NCI-H146 treated with DMSO at 0.1 percent for 48 hours (cell line): Measurements from ENCODE around the gene ISX.

ENCODE experiments used
- DNase-seq: peaks from one replicate; lab custom pipeline; 2025; ENCODE audit not compliant: unreplicated experiment; lab: John Stamatoyannopoulos, UW

The ISX gene

GRCh38 chr22:35051791-35052190 is 14.2 kb upstream of the ISX start:
- no peak for DNase-seq

DNA sequence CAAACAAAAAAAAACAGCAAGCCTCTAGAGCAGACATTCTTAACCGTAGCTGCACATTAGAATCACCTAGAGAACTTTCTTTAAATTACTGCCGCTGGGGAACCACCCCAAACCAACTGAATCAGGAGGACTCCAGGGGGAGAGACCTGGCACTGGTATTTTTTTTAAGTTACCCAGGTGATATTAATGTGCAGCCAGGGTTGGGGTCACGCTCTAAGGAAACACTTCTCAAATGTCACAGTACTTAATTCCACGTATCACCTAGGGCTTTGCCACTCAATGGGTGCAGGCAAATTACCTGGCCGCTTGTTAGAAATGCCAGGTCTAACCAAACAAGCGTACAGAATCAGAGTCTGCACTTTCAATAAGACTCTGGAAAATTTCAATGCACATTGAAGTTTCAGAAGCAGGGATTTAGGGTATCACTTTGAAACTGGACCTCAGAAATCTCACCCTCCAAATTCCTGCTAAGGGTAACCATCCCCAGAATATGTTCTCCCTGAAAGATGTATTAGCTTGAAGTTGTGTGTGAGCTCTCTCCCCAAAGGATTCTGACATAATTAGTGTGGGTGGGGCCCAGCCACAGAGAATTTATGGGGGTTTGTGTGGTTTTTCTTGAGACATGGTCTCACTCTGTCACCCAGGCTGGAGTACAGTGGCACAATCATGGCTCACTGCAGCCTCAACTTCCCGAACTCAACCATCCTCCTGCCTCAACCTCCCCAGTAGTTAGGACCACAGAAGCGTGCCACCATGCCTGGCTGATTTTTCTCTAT is 12.7 kb upstream of the ISX start:
- no peak for DNase-seq

- DNase-seq = no peak
Observed at GRCh38 chr22:35054064-35054463, 11.9 kb upstream of the ISX start.

DNA sequence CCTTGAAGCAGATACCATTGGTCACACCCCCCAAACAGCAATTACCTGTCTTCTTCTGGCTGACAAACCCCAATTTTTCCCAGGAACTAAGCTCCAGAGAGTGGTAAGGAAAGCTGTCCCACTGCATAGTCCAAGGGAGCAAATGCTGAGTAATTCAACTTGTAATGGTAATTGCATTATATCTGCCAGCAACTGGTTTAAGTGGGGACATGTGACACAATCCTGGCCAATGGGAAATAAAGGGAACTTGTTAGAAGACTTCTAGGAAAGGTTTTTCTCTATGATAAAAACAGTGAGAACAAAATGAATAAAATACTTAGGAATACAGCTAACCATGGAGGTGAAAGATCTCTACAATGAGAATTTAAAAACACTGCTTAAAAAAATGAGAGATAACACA is 9.5 kb upstream of the ISX start:
- no peak for DNase-seq

GRCh38 chr22:35057155-35057554 is 8.8 kb upstream of the ISX start:
- no peak for DNase-seq

GRCh38 chr22:35059632-35060031 is 6.3 kb upstream of the ISX start:
- no peak for DNase-seq

DNA sequence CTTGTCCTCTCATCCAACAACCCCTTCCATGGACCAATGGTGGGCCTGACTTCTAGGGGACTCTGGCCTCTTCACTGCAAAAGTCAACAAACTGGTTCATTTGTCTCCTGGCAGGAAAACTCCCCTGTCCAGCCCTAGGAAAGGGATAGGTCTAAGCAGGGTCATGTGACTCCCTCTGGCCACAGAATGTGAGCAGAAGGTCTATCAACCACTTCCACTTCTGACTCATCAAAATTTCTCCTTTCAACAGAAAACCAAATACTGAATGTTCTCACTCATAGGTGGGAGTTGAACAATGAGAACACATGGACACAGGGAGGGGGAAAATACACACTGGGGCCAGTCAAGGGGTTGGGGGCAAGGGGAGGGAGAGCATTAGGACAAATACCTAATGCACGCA is 1.3 kb upstream of the ISX start:
- DNase-seq = no peak

DNA sequence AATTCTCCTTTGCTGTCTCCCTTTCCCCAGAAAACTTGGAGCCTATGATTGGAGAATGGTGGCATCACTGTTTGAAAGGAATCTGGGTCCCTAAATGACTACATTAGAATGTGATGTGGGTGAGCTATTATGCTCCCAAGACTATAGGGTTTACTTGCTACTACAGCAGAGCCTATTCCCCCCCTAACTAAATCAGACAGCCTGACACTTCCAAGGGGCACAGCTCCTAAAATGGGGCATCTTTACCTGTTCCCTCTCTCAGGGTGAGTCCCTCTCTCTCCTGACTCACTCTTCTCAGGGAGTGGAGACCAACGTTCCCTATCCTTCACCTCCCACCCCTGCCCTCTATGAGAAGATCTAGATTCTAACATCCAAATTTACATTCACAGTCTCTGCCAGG is 775 bp upstream of the ISX start:
- DNase-seq = no peak

GRCh38 chr22:35066768-35067167 is 810 bp downstream of the ISX start:
- DNase-seq = no peak

DNA sequence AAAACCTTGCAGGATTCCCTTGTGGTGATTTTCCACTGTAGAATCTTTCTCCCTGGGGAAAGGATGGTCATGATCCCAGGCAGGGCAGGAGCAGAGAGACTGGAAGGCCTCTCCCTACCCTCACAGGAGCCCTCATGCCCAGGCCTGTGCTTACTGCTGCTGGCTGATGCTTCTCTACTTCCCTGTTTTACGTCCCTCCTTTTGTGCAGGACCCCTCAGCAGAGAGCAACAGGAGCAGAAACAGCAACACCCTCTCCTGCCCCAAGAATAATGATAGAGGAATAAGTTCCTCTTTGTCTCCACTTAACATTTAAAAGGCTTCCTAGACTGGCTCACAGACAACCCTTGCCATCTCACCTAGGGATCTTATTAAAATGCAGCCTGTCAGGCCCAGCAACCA is 3.6 kb downstream of the ISX start:
- DNase-seq = no peak

- DNase-seq = no peak
Observed at GRCh38 chr22:35070451-35071093, 4.6 kb downstream of the ISX start.

- DNase-seq = no peak
Observed at GRCh38 chr22:35071784-35072183, 5.8 kb downstream of the ISX start.

- no peak for DNase-seq
Observed at GRCh38 chr22:35072925-35073324, 7.0 kb downstream of the ISX start.

GRCh38 chr22:35074583-35074982 is 8.6 kb downstream of the ISX start:
- no peak for DNase-seq

DNA sequence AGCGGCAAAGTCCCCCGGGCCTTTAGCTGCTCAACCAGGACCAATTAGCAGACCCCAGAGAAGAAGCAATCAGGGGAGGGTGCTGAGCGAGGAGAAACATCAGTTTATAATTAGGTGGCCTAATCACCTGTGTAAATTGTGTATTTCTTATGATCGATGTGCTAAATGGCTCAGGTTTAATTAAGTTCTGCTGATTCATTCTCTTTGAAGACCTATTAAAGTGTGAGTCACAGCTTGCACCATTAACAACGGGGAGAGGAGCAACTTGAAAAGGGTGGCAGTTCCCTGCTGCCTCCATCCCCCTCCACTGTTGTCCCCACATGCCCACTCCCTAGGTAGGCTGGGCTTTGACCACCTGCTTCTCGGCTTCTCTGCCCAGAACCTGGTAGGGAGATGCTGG is 10.7 kb downstream of the ISX start:
- DNase-seq = peak; percentile 44

- DNase-seq = no peak
Observed at GRCh38 chr22:35085621-35086020, 19.7 kb downstream of the ISX start.

DNA sequence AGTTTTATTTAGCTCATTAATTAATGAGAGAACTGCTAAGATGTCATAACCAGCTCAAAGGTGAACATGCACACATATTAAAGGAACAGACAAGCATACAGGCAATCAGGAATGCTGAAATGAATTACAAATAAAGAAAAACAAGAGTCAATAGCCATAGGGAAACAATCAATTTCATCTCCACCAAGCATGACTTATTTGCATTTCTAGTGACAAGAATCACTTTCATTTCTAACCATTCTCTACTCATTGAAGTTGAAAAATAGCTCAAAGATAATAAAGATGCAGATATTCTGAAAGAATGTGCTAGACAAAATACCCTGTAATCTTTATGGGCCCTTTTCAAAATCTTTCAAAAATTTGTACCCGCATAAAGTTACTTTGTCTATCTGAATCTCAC is 23.2 kb downstream of the ISX start:
- DNase-seq = no peak

DNA sequence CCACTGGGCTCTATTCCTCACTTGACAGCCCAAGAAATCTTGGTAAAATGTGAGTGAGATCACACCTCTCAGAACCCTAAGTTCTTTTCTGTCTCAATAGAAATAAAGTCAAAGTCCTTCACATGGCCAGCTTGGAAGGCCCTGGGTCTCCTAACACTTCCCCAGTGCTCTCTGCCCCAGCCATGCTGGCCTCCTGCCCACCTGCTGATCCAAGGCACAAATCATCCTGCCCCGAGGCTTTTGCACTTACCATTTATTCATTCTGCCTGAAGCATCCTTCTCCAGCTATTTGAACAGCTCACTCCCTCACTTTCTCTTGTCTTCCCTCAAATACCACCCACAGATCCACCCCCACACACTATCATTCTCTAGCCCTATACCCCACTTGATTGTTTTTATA is 26.4 kb downstream of the ISX start:
- no peak for DNase-seq

GRCh38 chr22:35098921-35099320 is 33.0 kb downstream of the ISX start:
- no peak for DNase-seq

DNA sequence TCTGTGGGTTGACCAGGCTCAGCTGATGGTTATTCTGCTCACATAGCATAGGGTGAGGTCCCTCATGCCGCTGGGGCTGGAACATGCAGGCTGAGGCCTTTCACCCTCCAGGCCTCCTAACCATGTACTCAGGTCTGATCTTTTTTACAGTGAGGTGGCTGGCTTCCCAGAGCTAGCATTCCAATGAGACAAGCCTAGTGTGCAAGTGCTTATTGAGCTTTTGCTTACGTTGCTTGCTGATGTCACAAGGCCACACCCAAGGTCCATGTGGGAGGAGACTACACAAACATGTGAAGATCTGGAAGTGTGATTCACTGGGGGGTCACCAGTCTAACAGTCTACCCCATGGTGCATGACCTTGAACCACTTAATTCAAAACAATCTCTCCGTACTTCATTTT is 33.9 kb downstream of the ISX start:
- no peak for DNase-seq

DNA sequence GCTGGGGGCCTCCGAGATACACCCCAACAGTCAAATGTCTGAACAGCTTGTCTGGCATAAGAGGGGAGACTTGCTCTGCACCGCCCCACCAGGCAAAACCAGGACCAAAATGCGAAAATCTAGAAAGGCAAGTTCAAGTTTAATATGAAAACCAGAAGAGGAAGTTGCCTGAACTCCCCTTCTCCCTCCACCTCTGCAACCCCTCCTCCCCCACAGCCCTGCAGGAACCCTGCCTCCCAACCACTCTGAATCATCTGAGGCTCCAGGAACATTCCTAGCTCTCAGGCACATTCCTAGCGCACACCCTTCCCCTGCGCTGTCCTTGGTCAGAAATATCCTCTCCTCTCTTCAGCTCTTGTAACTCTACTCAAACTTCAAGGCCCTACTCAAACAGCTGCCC is 36.7 kb downstream of the ISX start:
- no peak for DNase-seq

- DNase-seq = no peak
Observed at GRCh38 chr22:35103761-35104160, 37.8 kb downstream of the ISX start.

GRCh38 chr22:35104491-35104890 is 38.5 kb downstream of the ISX start:
- DNase-seq = no peak
